Upper lobe of left lung (tissue), 6 donors: ENCODE data around the gene GDPD2. TPM values are rescaled to one million over a fixed set of nuclear protein-coding genes. Genes with fewer than 3 reads are reported as not detected.
A peak's percentile ranks its signal among the peaks of the same experiment; 100 is the strongest.

Experiments
- ATAC-seq, 2 donors: fragments of 200-7000 bp; cut with Tn5 transposase; one replicate each; pipeline ENCODE4 v1.9.1; 2022; ENCODE audit warnings: mild to moderate bottlenecking in 2 of 2, moderate library complexity in 2 of 2; ENCODE audit not compliant: low FRiP score in 2 of 2
- DNase-seq, 2 donors: peaks; one replicate each; pipeline ENCODE4 v3.0.0-alpha.2; 2019 to 2020
- H3K27ac ChIP-seq, 4 donors: fragments of 200-600 bp; sonication (generic); one replicate each; pipeline ENCODE4 v1.5.1; 2016 to 2019
- H3K27me3 ChIP-seq, 4 donors: fragments of 200-600 bp; sonication (generic); one replicate each; pipeline ENCODE4 v1.5.1; 2017 to 2019
- H3K36me3 ChIP-seq, 4 donors: fragments of 200-600 bp; sonication (generic); one replicate each; pipeline ENCODE4 v1.5.1; 2016 to 2019
- H3K4me1 ChIP-seq, 4 donors: fragments of 200-600 bp; sonication (generic); one replicate each; pipeline ENCODE4 v1.5.1; 2018 to 2019
- H3K4me3 ChIP-seq, 4 donors: fragments of 200-600 bp; sonication (generic); one replicate each; pipeline ENCODE4 v1.5.1; 2017 to 2019; ENCODE audit warnings: mild to moderate bottlenecking in 2 of 4, moderate library complexity in 1 of 4
- H3K9me3 ChIP-seq, 4 donors: fragments of 200-600 bp; sonication (generic); one replicate each; pipeline ENCODE4 v1.5.1; 2018 to 2019
- CTCF ChIP-seq, 6 experiments: fragments of 450-650 bp in 4 of 6; fragments of 200-600 bp in 2 of 6; sonication (generic) in 2 of 6; IDR thresholded peaks; one replicate each; pipeline ENCODE4 v1.5.1; 2016 to 2019; ENCODE audit warnings: antibody characterized with exemption in 6 of 6
- EP300 ChIP-seq, 4 donors: sonication (generic); formaldehyde crosslinking; IDR thresholded peaks; one replicate each; pipeline ENCODE4 v1.5.1; 2017; ENCODE audit warnings: antibody characterized with exemption in 4 of 4, control low read depth in 2 of 4
- POLR2A ChIP-seq, 4 donors: fragments of 450-650 bp; IDR thresholded peaks; one replicate each; pipeline ENCODE4 v1.5.1; 2016 to 2017; ENCODE audit warnings: antibody characterized with exemption in 4 of 4, mild to moderate bottlenecking in 2 of 4
- POLR2AphosphoS5 ChIP-seq, 2 donors: sonication (generic); formaldehyde crosslinking; IDR thresholded peaks; one replicate each; pipeline ENCODE4 v1.5.1; 2017; ENCODE audit warnings: antibody characterized with exemption in 2 of 2
- WGBS, 2 donors: methylation state at CpG; one replicate each; pipeline ENCODE4 v1.1.5; 2017 to 2018; 5-methylcytosine and 5-hydroxymethylcytosine counted together
- total RNA-seq, 6 donors: library from RNA; depleted of rRNA in 4 of 6; stranded (reverse); fragments of >200 nt in 4 of 6; gene quantifications; one replicate each; pipeline versions ENCODE4 v1.1.0 to v1.2.1, GENCODE V29; 2016 to 2021
- donor health status: DM: no; HTN: no; CAD: no; lungs with moderate emphysema.
- donor health status: DM: no; HTN: yes; CAD: no; lungs with severe emphysema.

GDPD2 gene
- total RNA-seq, 6 donors from 2014 or later: not detected

GRCh38 chrX:70442224-70442623 is 19.1 kb downstream of the GDPD2 start:
- peaks cover 0 to 8% (median 2%) of the 10 kb centered on the region in 4 donors for H3K4me1 ChIP-seq
- ATAC-seq: no peak
- no peaks in the 10 kb centered on the region for H3K9me3 ChIP-seq
- peaks cover 0 to 15% (median 4%) of the 10 kb centered on the region in 4 donors for H3K27me3 ChIP-seq
- H3K27ac ChIP-seq: no peak overlapping the region
- TF ChIP-seq POLR2AphosphoS5 (IDR thresholded peaks at IDR 0.05): no peak
- TF ChIP-seq EP300 (IDR thresholded peaks at IDR 0.05): no peak
- TF ChIP-seq POLR2A (IDR thresholded peaks at IDR 0.05): no peak
- TF ChIP-seq CTCF (IDR thresholded peaks at IDR 0.05): no peak
- DNase-seq: no peak
- WGBS, 2 donors: 60 to 63% methylated on average over 5 to 6 of the region's 6 CpGs
- H3K4me3 ChIP-seq: no peak overlapping the region
- no peaks in the 10 kb centered on the region for H3K36me3 ChIP-seq

GRCh38 chrX:70444326-70444945 is 21.3 kb downstream of the GDPD2 start, which contains the start of gene DLG3:
Gene DLG3, plus strand, starts transcription at chrX:70444835. Its CDS starts 367 bp downstream, at chrX:70445202.
- WGBS, 2 donors: 39 to 100% methylated on average over 1 to 21 of the region's 21 CpGs
- DNase-seq: peak in 1 of 2 donors; percentile 74
- Histone ChIP-seq H3K27ac (no peak within 1 kb of the TSS), H3K4me1 (peaks cover 0 to 8% (median 2%) of the 10 kb centered on the region in 4 donors), H3K9me3 (no peaks in the 10 kb centered on the region), H3K36me3 (no peaks in the 10 kb centered on the region), H3K27me3 (peaks cover 0 to 15% (median 4%) of the 10 kb centered on the region in 4 donors), H3K4me3 (peak within 1 kb of the TSS in 2 of 4 donors; percentile 20 to 32)
- TF ChIP-seq POLR2AphosphoS5 (IDR thresholded peaks at IDR 0.05) (no peak), POLR2A (IDR thresholded peaks at IDR 0.05) (no peak), EP300 (IDR thresholded peaks at IDR 0.05) (no peak), CTCF (IDR thresholded peaks at IDR 0.05) (no peak)
- ATAC-seq: peak in 1 of 2 donors; percentile 42

GRCh38 chrX:70444946-70445656 is 22.0 kb downstream of the GDPD2 start:
- DNase-seq (peak in 1 of 2 donors; percentile 73), ATAC-seq (no peak)
- Histone ChIP-seq H3K27me3 (peaks cover 0 to 15% (median 4%) of the 10 kb centered on the region in 4 donors), H3K4me3 (peak overlapping the region in 2 of 4 donors; percentile 20 to 32), H3K4me1 (peaks cover 0 to 8% (median 2%) of the 10 kb centered on the region in 4 donors), H3K9me3 (no peaks in the 10 kb centered on the region), H3K27ac (no peak overlapping the region), H3K36me3 (no peaks in the 10 kb centered on the region)
- WGBS, 2 donors: 58% methylated on average over 53 of the region's 61 CpGs; no CpG with 5 or more reads in 1 of the 2 donors
- TF ChIP-seq CTCF (IDR thresholded peaks at IDR 0.05): no peak
- TF ChIP-seq EP300 (IDR thresholded peaks at IDR 0.05): no peak
- TF ChIP-seq POLR2A (IDR thresholded peaks at IDR 0.05): no peak
- TF ChIP-seq POLR2AphosphoS5 (IDR thresholded peaks at IDR 0.05): no peak

GRCh38 chrX:70445951-70446350 is 22.8 kb downstream of the GDPD2 start:
- Histone ChIP-seq H3K9me3 (no peaks in the 10 kb centered on the region), H3K4me3 (no peak overlapping the region), H3K4me1 (peaks cover 0 to 8% (median 2%) of the 10 kb centered on the region in 4 donors), H3K27ac (no peak overlapping the region), H3K36me3 (no peaks in the 10 kb centered on the region), H3K27me3 (peaks cover 0 to 15% (median 4%) of the 10 kb centered on the region in 4 donors)
- 75 to 88% methylated on average over 4 to 9 of the region's 9 CpGs for WGBS, 2 donors
- DNase-seq (no peak), ATAC-seq (no peak)
- TF ChIP-seq CTCF (IDR thresholded peaks at IDR 0.05): no peak
- TF ChIP-seq EP300 (IDR thresholded peaks at IDR 0.05): no peak
